IPS DF 4.7 (cell line): Measurements from ENCODE around the gene SRRM5.
A peak's percentile ranks its signal among the peaks of the same experiment; 100 is the strongest.
"Not testable (repeated sequence)": the region's sequence is repeated elsewhere in the genome, so short reads cannot be mapped to it uniquely, and the experiment has no call there.

Source experiments
- DNase-seq: peaks from one replicate; pipeline ENCODE4 v3.0.0-alpha.2; 2013; ENCODE audit warnings: low spot score; ENCODE audit errors: extremely low read depth

The SRRM5 gene

GRCh38 chr19:43611788-43612187 lies at the start of gene SRRM5:
TSS of gene SRRM5 (plus strand) at chr19:43612088. CDS start at chr19:43612122, 34 bp downstream.
- no peak for DNase-seq

GRCh38 chr19:43562226-43562697 lies 49.6 kb upstream of the SRRM5 start:
- no peak for DNase-seq

- no peak for DNase-seq
These were observed 49.1 kb upstream of the SRRM5 start for GRCh38 chr19:43562698-43563241.

- no peak for DNase-seq
These were observed 48.0 kb upstream of the SRRM5 start for GRCh38 chr19:43563816-43564457.

GRCh38 chr19:43564800-43565199 lies 47.1 kb upstream of the SRRM5 start:
- no peak for DNase-seq

- no peak for DNase-seq
These were observed 42.2 kb upstream of the SRRM5 start for GRCh38 chr19:43569657-43570056.

- no peak for DNase-seq
These were observed 41.6 kb upstream of the SRRM5 start for GRCh38 chr19:43570174-43570791.

- DNase-seq = no peak
These were observed 39.7 kb upstream of the SRRM5 start for GRCh38 chr19:43572171-43572588.

- no peak for DNase-seq
These were observed 37.3 kb upstream of the SRRM5 start for GRCh38 chr19:43574424-43575155.

- DNase-seq = peak; percentile 94
These were observed 36.5 kb upstream of the SRRM5 start, which contains the start of the genes PINLYP and XRCC1 for GRCh38 chr19:43575156-43575950. TSS of gene PINLYP (plus strand) at chr19:43575801. CDS start at chr19:43577192, 1,391 bp downstream. TSS of gene XRCC1 (minus strand) at chr19:43575527. CDS start at chr19:43575458, 69 bp downstream.

GRCh38 chr19:43575955-43576878 lies 35.7 kb upstream of the SRRM5 start:
- no peak for DNase-seq

GRCh38 chr19:43578787-43579186 lies 33.1 kb upstream of the SRRM5 start:
- no peak for DNase-seq

GRCh38 chr19:43581467-43581866 lies 30.4 kb upstream of the SRRM5 start:
- DNase-seq = no peak

GRCh38 chr19:43582495-43582894 lies 29.4 kb upstream of the SRRM5 start:
- DNase-seq = no peak

GRCh38 chr19:43584484-43584883 lies 27.4 kb upstream of the SRRM5 start:
- no peak for DNase-seq

GRCh38 chr19:43586346-43586745 lies 25.5 kb upstream of the SRRM5 start:
- DNase-seq = no peak

GRCh38 chr19:43587029-43587428 lies 24.9 kb upstream of the SRRM5 start:
- not testable (repeated sequence) for DNase-seq

- DNase-seq = no peak
These were observed 22.6 kb upstream of the SRRM5 start for GRCh38 chr19:43589277-43589676.

- no peak for DNase-seq
These were observed 22.2 kb upstream of the SRRM5 start for GRCh38 chr19:43589678-43590077.
